Fibroblast of skin of abdomen (primary cell): ENCODE data around the gene PARVG.
"Not testable (repeated sequence)": the region's sequence is repeated elsewhere in the genome, so short reads cannot be mapped to it uniquely, and the experiment has no call there.

Experiments used
- DNase-seq: peaks from one replicate; pipeline ENCODE4 v3.0.0-alpha.2; 2013

The PARVG gene

DNA sequence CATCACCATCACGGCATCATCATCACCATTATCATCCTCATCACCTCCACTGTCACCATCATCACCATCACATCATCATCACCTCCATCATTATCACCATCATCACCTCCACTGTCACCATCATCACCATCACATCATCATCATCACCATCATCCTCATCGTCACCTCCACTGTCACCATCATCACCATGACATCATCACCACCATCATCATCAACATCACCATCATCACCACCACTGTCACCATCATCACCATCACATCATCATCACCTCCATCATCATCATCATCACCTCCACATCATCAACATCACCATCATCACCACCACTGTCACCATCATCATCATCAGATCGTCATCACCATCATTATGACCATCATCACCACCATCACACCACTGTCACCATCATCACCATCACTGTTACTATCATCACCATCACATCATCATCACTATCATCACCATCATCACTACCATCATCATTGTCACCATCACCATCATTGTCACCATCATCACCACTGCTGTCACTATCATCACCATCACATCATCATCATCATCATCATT lies 32.8 kb downstream of the PARVG start:
- DNase-seq = no peak

- no peak for DNase-seq
Measured at GRCh38 chr22:44214187-44214586, 33.5 kb downstream of the PARVG start.

DNA sequence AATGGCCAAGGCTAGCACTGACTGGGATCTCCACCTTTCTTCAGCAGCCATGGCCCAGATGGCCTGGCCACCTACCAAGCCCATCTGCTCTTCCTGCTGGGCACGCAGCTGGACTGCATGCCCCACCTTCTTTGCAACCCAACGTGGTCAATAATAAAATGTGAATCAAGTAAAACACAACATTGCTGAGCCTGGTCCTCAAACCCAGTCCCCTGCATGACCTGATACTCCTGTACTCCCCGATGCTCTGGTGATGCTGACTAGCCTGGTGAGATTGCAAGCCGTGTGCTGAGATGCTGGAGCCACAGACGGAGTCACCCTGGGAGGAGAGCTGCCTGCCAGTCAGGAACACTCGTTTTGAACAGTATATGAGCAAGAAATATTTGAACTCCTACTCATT lies 34.0 kb downstream of the PARVG start:
- DNase-seq = no peak

- DNase-seq = no peak
Measured at GRCh38 chr22:44215287-44215686, 34.6 kb downstream of the PARVG start.

DNA sequence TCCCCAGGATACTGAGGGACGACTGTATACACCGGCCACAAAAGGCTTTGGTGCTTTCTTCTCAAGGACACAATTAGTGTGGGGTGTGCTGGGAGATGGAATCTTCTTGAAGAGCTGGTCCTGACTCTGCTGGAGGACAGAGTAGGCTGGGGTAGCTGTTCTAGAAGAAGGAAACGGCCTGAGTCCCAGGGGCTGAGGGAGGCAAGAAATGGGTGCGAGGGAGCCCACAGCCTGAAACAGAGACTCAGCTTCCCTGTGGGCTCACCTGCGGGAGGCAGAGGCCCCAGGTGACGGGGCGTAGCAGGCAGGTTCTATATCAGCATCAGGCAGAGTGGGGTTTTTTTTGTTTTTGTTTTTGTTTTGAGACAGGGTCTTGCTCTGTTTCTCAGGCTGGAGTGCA lies 36.6 kb downstream of the PARVG start:
- DNase-seq = no peak

GRCh38 chr22:44218071-44218470 lies 37.3 kb downstream of the PARVG start:
- DNase-seq = no peak

GRCh38 chr22:44219101-44219870 lies 38.6 kb downstream of the PARVG start:
- DNase-seq = no peak

DNA sequence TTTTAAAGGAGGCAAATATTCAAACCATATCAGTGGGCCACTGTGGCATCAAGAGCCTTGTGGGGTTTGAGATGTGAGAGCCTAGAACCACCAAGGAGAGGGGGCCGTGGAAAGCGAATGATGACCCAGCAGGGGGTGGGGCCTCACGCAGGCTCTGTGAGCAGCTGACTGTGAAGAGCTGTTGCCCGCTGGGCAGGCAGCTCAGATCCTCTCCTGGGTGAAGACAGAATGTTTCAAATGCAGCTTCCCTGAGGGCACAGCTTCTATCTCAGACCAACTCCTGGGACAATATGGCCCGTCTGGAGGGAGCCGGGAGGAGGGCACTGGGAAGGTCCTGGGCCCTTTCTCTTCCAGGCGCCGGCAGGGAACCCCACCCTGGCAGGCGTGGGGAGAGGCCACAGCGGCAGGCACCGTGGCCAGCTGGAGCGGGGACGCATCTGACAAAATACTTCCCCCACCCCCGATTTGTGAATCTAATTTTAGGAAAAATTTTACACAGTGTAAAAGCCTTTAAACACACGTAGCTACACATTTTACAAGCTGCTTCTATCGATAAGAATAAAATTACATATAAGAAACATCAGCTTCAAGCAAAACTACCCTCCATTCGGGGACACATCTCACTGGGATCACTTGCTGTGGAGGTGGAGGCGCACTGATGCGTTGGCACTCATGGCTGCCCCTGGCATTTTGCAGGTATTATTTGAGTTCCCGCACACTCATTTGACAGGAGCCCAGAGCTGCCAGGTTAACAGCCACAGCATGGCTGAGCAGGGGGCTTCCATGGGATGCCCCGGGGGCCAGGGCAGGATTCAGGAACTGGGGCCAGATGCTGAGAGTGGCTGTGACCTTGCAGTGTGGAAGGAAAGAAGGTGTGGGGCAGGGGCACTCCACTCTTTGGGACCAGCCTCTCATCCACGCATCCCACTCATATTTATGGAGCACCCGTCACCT lies 40.3 kb downstream of the PARVG start:
- DNase-seq = no peak

DNA sequence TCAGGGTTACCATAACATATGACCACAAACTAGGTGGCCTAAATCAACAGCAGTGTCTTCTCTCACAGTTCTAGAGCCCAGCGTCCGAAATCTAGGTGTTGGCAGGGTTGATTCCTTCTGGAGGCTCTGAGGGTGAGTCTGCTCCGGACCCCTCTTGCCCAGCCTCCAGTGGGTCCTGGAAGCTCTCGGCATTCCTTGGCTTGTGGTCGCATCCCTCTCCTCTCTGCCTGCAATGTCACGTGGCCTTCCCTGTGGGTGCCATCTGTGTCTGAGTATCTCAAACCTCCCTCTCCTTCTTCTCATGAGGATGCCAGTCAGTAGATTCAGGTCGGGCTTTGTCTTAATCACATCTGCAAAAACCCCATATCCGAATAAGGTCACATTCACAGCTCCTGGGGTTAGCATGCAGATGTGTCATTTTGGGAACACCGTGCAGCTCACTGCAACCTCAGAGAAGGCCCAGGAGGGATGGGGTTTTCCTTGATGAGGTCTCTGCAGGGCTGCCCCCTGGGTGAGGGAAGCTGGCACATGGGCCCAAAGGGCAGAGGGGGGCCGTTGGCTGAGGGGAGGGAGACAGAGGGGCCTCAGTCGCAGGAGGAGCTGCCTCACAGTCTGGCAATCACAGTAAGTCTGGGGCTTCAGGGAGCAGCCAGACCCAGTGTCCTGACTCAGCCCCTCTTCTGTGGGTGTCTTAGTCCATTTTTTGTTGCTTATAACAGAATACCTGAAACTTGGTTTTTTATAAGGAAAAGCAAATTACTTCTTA lies 41.2 kb downstream of the PARVG start:
- no peak for DNase-seq

GRCh38 chr22:44224166-44224565 lies 43.4 kb downstream of the PARVG start:
- DNase-seq = peak; percentile 10

GRCh38 chr22:44225091-44225689 lies 44.5 kb downstream of the PARVG start:
- no peak for DNase-seq

DNA sequence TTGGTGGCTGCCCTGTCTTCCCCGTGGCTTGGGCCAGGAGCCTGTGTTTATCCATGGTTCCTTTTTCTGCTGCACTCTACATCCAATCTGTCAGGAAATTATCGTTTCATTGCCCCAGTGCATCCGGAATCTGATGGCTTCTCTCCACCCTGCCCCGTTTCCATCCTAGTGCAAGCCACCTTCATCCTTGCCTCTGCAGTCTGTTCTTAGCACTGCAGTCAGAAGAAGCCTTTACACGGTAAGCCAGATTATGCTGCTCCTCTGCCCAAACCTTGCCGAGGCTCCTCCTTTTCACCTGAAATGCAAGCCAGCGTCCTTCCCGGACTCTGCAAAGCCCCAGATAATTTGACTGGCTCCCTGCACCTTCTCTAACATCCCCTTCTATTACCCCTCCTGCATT lies 45.1 kb downstream of the PARVG start:
- no peak for DNase-seq

DNA sequence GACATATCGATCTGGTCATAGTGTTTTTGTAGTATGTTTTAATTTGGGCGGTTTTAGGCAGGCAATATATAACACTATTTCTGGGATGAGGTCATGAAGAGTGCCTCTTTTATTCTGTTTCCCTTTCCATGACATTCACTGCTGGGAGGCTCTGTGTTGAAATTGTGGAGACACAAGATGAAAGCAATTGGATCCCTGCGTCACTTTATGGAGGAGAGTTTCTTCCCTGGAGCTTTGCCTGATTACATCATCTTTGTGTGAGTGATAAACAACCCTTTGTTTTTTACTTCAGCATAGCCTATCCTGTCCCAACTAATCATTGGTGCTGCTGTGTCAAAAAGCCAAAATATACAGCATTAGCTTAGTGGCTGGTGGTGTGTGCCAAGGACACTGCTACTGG lies 48.6 kb downstream of the PARVG start:
- DNase-seq = no peak

DNA sequence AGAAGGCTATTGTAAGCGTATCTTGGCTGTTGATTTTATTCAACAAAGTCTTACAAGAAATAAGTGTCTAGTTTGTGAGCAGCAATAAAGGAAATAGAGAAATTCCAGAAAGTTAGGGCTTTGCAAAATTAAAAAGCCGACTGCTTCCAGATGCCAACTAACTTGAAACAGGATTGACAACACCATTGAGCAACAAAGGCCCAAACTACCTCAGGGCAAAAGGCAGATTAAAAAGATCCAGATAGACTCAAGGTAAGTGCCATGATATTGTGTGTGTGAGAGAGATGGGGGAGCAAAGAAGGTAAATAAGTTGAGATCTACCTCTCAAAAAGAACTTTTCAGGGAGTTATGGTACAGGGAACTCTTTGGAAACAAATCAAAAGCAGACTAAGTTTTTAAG lies 49.1 kb downstream of the PARVG start:
- DNase-seq = no peak

DNA sequence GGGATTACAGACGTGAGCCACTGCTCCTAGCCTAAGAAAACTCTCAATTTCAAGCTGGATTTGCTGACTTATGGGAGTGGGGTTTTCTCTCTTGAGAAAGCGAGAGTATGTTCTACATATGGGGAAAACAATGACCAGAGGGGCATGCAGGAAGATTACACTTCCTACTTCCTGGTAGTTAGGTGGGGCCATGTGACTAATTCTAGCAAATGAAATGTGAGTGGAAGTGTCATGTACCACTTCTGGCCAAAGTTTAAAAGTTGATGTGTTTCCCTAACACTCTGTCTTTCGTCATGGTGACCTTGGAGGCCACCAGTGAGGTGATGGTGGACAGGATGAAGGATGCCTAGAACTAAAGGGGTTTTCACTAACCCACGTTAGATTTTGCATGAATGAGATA lies 50.5 kb downstream of the PARVG start:
- no peak for DNase-seq

- not testable (repeated sequence) for DNase-seq
Measured at GRCh38 chr22:44234372-44234771, 53.6 kb downstream of the PARVG start.

- no peak for DNase-seq
Measured at GRCh38 chr22:44237290-44237689, 56.6 kb downstream of the PARVG start.

GRCh38 chr22:44241121-44241520 lies 60.4 kb downstream of the PARVG start:
- not testable (repeated sequence) for DNase-seq

DNA sequence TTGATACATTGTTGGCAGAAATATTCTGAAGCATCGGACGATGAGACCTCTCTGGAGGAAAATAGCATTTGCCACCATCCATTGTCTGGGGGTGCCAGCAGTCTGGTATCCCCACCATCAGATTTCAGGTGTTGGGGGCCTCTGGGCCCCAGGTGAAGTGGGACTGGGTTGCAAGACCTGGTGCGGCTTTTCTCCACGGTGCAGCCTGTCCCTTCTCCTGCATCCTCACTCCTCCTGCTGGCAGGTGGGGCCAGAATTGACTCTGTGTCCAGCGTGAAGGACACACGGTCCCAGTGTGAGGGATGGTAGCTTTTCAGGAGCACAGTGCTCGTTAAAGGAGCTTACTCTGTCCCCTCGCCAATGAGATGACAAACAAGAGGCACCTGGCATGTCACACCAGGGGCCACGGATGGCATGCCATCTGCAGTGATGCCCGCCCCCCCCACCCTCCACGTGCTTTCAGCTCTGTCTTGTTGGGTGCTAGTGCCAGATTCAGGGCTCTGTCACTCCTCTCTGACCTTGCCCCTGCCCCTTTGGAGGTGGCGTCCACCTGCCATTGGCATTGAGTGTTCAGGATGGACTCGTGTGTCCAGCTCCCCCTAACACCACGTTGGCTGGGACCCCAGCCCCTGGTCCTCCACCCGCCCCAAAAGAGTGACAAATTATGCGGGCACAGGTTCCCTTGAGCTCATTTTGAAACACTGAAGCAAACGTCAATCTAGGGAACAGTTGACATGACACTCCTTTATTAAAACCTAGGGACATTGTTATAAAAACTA lies 62.4 kb downstream of the PARVG start:
- no peak for DNase-seq

DNA sequence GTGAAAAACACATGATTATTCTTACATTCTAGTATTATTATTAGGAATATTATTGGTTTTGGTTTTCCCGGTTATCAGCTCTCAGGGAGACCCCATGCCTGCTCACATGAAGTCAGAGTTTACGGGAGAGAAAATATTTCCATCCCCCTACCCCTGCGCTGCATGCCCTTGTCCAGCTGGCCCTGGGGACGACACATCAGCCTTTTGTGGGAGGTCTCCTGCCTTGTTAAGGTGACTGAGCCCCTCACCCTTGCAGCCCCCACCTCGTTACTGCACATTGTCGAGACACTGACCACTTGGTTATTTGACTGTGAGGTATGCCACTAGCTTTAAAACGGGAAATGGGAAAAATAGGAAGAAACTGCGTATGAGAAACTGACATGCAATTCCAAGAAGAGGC lies 63.0 kb downstream of the PARVG start:
- no peak for DNase-seq

GRCh38 chr22:44244265-44244822 lies 63.6 kb downstream of the PARVG start:
- DNase-seq = no peak
